Stomach (tissue), 9 donors: ENCODE results near the gene DARS2. TPM values are rescaled to one million over a fixed set of nuclear protein-coding genes. Genes with fewer than 3 reads are reported as not detected.

Experiments
- DNase-seq, 2 donors: peaks; one replicate each; pipeline versions ENCODE4 v3.0.0 to v3.0.0-alpha.2; 2013 to 2019
- H3K27ac ChIP-seq, 5 donors: fragments of 200-600 bp in 4 of 5; sonication (generic) in 4 of 5; one replicate each; pipeline ENCODE4 v1.5.1; 2013 to 2019; ENCODE audit warnings: mild to moderate bottlenecking in 1 of 5, moderate library complexity in 1 of 5
- H3K27me3 ChIP-seq, 3 donors: fragments of 200-600 bp; sonication (generic); one replicate each; pipeline ENCODE4 v1.5.1; 2017 to 2019; ENCODE audit warnings: mixed run types in 1 of 3
- H3K36me3 ChIP-seq, 4 donors: fragments of 200-600 bp; sonication (generic); 1 replicate in 3 of 4; 2 replicates in 1 of 4; pipeline ENCODE4 v1.5.1; 2016 to 2019
- H3K4me1 ChIP-seq, 4 donors: fragments of 200-600 bp; sonication (generic); one replicate each; pipeline ENCODE4 v1.5.1; 2016 to 2019
- H3K4me3 ChIP-seq, 4 donors: fragments of 200-600 bp; sonication (generic) in 3 of 4; one replicate each; pipeline ENCODE4 v1.5.1; 2016 to 2019; ENCODE audit warnings: mild to moderate bottlenecking in 1 of 4
- H3K9me3 ChIP-seq, 4 donors: fragments of 200-600 bp; sonication (generic); one replicate each; pipeline ENCODE4 v1.5.1; 2016 to 2019
- CTCF ChIP-seq, 7 experiments: fragments of 450-650 bp in 4 of 7; fragments of 200-600 bp in 3 of 7; sonication (generic) in 3 of 7; IDR thresholded peaks; one replicate each; pipeline ENCODE4 v1.5.1; 2016 to 2019; ENCODE audit warnings: antibody characterized with exemption in 7 of 7, control low read depth in 2 of 7, mild to moderate bottlenecking in 1 of 7
- EP300 ChIP-seq: sonication (generic); formaldehyde crosslinking; IDR thresholded peaks from one replicate; pipeline ENCODE4 v1.6.1; 2017; ENCODE audit warnings: antibody characterized with exemption
- POLR2A ChIP-seq, 4 donors: fragments of 450-650 bp; IDR thresholded peaks; one replicate each; pipeline ENCODE4 v1.6.1; 2016; ENCODE audit warnings: antibody characterized with exemption in 4 of 4, control low read depth in 2 of 4, mild to moderate bottlenecking in 1 of 4, moderate library complexity in 1 of 4
- POLR2AphosphoS5 ChIP-seq, 3 donors: sonication (generic); formaldehyde crosslinking; IDR thresholded peaks; one replicate each; pipeline ENCODE4 v1.6.1; 2016; ENCODE audit warnings: antibody characterized with exemption in 3 of 3
- whole genome bisulfite sequencing, 5 donors: extraction: QIAGEN DNeasy Blood & Tissue Kit in 3 of 5; methylation state at CpG; one replicate each; pipeline versions ENCODE4 v1.1.5 to v1.1.7; 2013 to 2018; 5-methylcytosine and 5-hydroxymethylcytosine counted together
- intact Hi-C: fragments of 100-400 bp; cut with DNase I; formaldehyde crosslinking; loops from one replicate; pipeline ENCODE4 v1.15.1; 2023; ENCODE audit warnings: low total_unique reads
- polyA plus RNA-seq, 3 donors: library from polyadenylated mRNA; stranded (reverse); fragments of 200-250 nt; gene quantifications; one replicate each; pipeline ENCODE4 v1.2.3, GENCODE V29; 2013
- total RNA-seq, 5 donors: library from RNA; depleted of rRNA; stranded (reverse); fragments of >200 nt; gene quantifications; one replicate each; pipeline versions ENCODE4 v1.1.0 to v1.2.3, GENCODE V29; 2014 to 2016
- donor health status: healthy with polysubstance abuse.
- donor health status: Bipolar disorder and iron deficiency.
- donor health status: healthy.

DARS2 gene
- total and polyA plus RNA-seq, 8 donors = 3.1 to 36.8 (median 10.8) TPM

GRCh38 chr1:173868266-173869020, 44.0 kb downstream of the DARS2 start, which contains the start of gene ZBTB37:
ZBTB37 (plus strand) TSS chr1:173868380; CDS start chr1:173870226, 1,846 bp downstream.
- intact Hi-C loops = loop anchor here (10.0 kb wide), 1 partner anchor 56 kb away; no protein-coding TSS in a partner anchor
- Histone ChIP-seq H3K36me3 (peaks cover 26 to 44% (median 40%) of the 10 kb centered on the region in 4 donors), H3K27ac (peak within 1 kb of the TSS; percentile 93 to 98 (median 95)), H3K27me3 (no peaks in the 10 kb centered on the region), H3K4me3 (peak within 1 kb of the TSS; percentile 61 to 77 (median 68)), H3K9me3 (no peaks in the 10 kb centered on the region), H3K4me1 (peaks cover 20 to 72% (median 47%) of the 10 kb centered on the region in 4 donors)
- WGBS, 5 donors = 0 to 1% (median 0%) methylated on average over 22 to 53 of the region's 53 CpGs
- TF ChIP-seq POLR2A (IDR thresholded peaks at IDR 0.05) = no peak
- peak in 1 of 3 donors; percentile 47 for TF ChIP-seq POLR2AphosphoS5 (IDR thresholded peaks at IDR 0.05)
- DNase-seq = peak; percentile 96 to 97

- Histone ChIP-seq H3K27me3 (no peaks in the 10 kb centered on the region), H3K9me3 (no peaks in the 10 kb centered on the region), H3K27ac (peak overlapping the region; percentile 93 to 98 (median 95)), H3K36me3 (peaks cover 21 to 42% (median 39%) of the 10 kb centered on the region in 4 donors), H3K4me3 (peak overlapping the region; percentile 61 to 77 (median 68)), H3K4me1 (peaks cover 20 to 66% (median 47%) of the 10 kb centered on the region in 4 donors)
- TF ChIP-seq POLR2A (IDR thresholded peaks at IDR 0.05) (no peak), POLR2AphosphoS5 (IDR thresholded peaks at IDR 0.05) (peak in 1 of 3 donors; percentile 27)
- intact Hi-C loops = loop anchor here (10.0 kb wide), 1 partner anchor 56 kb away; no protein-coding TSS in a partner anchor
- WGBS, 5 donors = 0 to 2% (median 1%) methylated on average over 5 of the region's 5 CpGs
- DNase-seq = no peak
Observed at GRCh38 chr1:173869021-173869359, 44.5 kb downstream of the DARS2 start.

- Histone ChIP-seq H3K4me3 (peak overlapping the region in 1 of 4 donors; percentile 2), H3K9me3 (no peaks in the 10 kb centered on the region), H3K27ac (peak overlapping the region; percentile 19 to 98 (median 95)), H3K36me3 (peaks cover 6 to 39% (median 34%) of the 10 kb centered on the region in 4 donors), H3K27me3 (no peaks in the 10 kb centered on the region), H3K4me1 (peaks cover 13 to 54% (median 36%) of the 10 kb centered on the region in 4 donors)
- TF ChIP-seq EP300 (no peak), POLR2AphosphoS5 (IDR thresholded peaks at IDR 0.05) (peak in 2 of 3 donors; percentile 40 to 43), POLR2A (IDR thresholded peaks at IDR 0.05) (no peak), CTCF (IDR thresholded peaks at IDR 0.05) (no peak)
- intact Hi-C loops = no loop called here
- DNase-seq = peak; percentile 40 to 54
- 70 to 74% (median 71%) methylated on average over 15 of the region's 15 CpGs for WGBS, 5 donors
Observed at GRCh38 chr1:173870252-173871075, 46.0 kb downstream of the DARS2 start.

- DNase-seq = no peak
- intact Hi-C loops = no loop called here
- no peaks in the 10 kb centered on the region for H3K9me3 ChIP-seq
- no peak for TF ChIP-seq POLR2A (IDR thresholded peaks at IDR 0.05)
- TF ChIP-seq EP300 = no peak
- no peak for TF ChIP-seq CTCF (IDR thresholded peaks at IDR 0.05)
- no peak for TF ChIP-seq POLR2AphosphoS5 (IDR thresholded peaks at IDR 0.05)
- no peak overlapping the region for H3K4me3 ChIP-seq
- H3K27me3 ChIP-seq = no peaks in the 10 kb centered on the region
- WGBS, 5 donors = 75 to 90% (median 76%) methylated on average over 5 of the region's 5 CpGs
- peaks cover 8 to 48% (median 31%) of the 10 kb centered on the region in 4 donors for H3K4me1 ChIP-seq
- peak overlapping the region in 2 of 5 donors; percentile 94 to 98 for H3K27ac ChIP-seq
- H3K36me3 ChIP-seq = peaks cover 5 to 39% (median 34%) of the 10 kb centered on the region in 4 donors
Observed at GRCh38 chr1:173871091-173871490, 46.6 kb downstream of the DARS2 start.

GRCh38 chr1:173871500-173871899, 47.0 kb downstream of the DARS2 start:
- no peak for DNase-seq
- Histone ChIP-seq H3K4me3 (no peak overlapping the region), H3K4me1 (peaks cover 4 to 44% (median 27%) of the 10 kb centered on the region in 4 donors), H3K27me3 (no peaks in the 10 kb centered on the region), H3K9me3 (no peaks in the 10 kb centered on the region), H3K36me3 (peaks cover 2 to 39% (median 34%) of the 10 kb centered on the region in 4 donors), H3K27ac (no peak overlapping the region)
- WGBS, 5 donors = 45 to 92% (median 88%) methylated on average over 2 of the region's 2 CpGs
- intact Hi-C loops = no loop called here
- no peak for TF ChIP-seq POLR2A (IDR thresholded peaks at IDR 0.05)
- TF ChIP-seq CTCF (IDR thresholded peaks at IDR 0.05) = no peak
- TF ChIP-seq POLR2AphosphoS5 (IDR thresholded peaks at IDR 0.05) = no peak
